SK-N-SH (cell line): ENCODE measurements around the gene GDPD3. TPM values are rescaled to one million over a fixed set of nuclear protein-coding genes. Genes with fewer than 3 reads are reported as not detected.

ENCODE experiments used
- CTCF ChIA-PET: fragments of 300-600, 350-600 bp; formaldehyde crosslinking; extraction: SDS; loops from one replicate; lab custom pipeline; 2021; lab: Yijun Ruan, JAX
- POLR2A ChIA-PET: fragments of 350-600 bp; sonication (Branson Sonifier 250); formaldehyde crosslinking; extraction: SDS; loops from one replicate; lab custom pipeline; 2020; ENCODE audit warnings: antibody characterized with exemption, inconsistent platforms; lab: Yijun Ruan, JAX
- DNase-seq: peaks from one replicate; pipeline ENCODE4 v3.0.0; 2012
- H2AFZ ChIP-seq: fragments of 200-600 bp; sonication (generic); 2 replicates; pipeline ENCODE4 v1.8.1; 2016; ENCODE audit warnings: antibody characterized with exemption, mild to moderate bottlenecking, low read depth
- H3F3A ChIP-seq: fragments of 200-600 bp; sonication (generic); replicated peaks from 2 replicates; pipeline ENCODE3; 2016; ENCODE audit warnings: antibody characterized with exemption, mild to moderate bottlenecking; ENCODE audit not compliant: insufficient read depth
- H3K27ac ChIP-seq, 2 experiments: fragments of 200-500 bp in 1 of 2; fragments of 200-600 bp in 1 of 2; sonication (Bioruptor generic) in 1 of 2; sonication (generic), shearing (Covaris generic) in 1 of 2; 2 replicates each; pipeline versions ENCODE4 v1.5.1 to v1.6.1; 2014 to 2016; ENCODE audit warnings: low read depth in 2 of 2, inconsistent platforms in 1 of 2, low read length in 1 of 2, mild to moderate bottlenecking in 1 of 2, mixed read lengths in 1 of 2
- H3K27me3 ChIP-seq: fragments of 200-600 bp; sonication (generic), shearing (Covaris generic); 2 replicates; pipeline ENCODE4 v1.6.1; 2016; ENCODE audit warnings: mixed run types; ENCODE audit not compliant: insufficient read depth
- H3K36me3 ChIP-seq, 2 experiments: fragments of 200-500 bp in 1 of 2; fragments of 200-600 bp in 1 of 2; sonication (Bioruptor generic) in 1 of 2; sonication (generic) in 1 of 2; replicated peaks in 1 of 2; 2 replicates each; pipeline versions ENCODE3 to v1.5.1; 2014 to 2016; ENCODE audit warnings: low read length in 1 of 2, mild to moderate bottlenecking in 1 of 2; ENCODE audit not compliant: insufficient read depth in 2 of 2, control insufficient read depth in 1 of 2
- H3K4me1 ChIP-seq, 2 experiments: fragments of 200-500 bp in 1 of 2; fragments of 200-600 bp in 1 of 2; sonication (Bioruptor generic) in 1 of 2; sonication (generic), shearing (Covaris generic) in 1 of 2; 2 replicates each; pipeline versions ENCODE4 v1.5.1 to v1.6.1; 2014 to 2016; ENCODE audit warnings: low read depth in 1 of 2, low read length in 1 of 2, mixed run types in 1 of 2; ENCODE audit not compliant: insufficient read depth in 2 of 2, control insufficient read depth in 1 of 2
- H3K4me2 ChIP-seq: fragments of 200-600 bp; sonication (generic), shearing (Covaris generic); 2 replicates; pipeline ENCODE4 v1.6.1; 2017; ENCODE audit warnings: mixed run types
- H3K4me3 ChIP-seq, 2 experiments: fragments of 200-500 bp in 1 of 2; fragments of 200-600 bp in 1 of 2; sonication (Bioruptor generic) in 1 of 2; sonication (generic), shearing (Covaris generic) in 1 of 2; 2 replicates each; pipeline versions ENCODE4 v1.5.1 to v1.8.1; 2014 to 2016; ENCODE audit warnings: low read depth in 2 of 2, inconsistent platforms in 1 of 2, low read length in 1 of 2, mild to moderate bottlenecking in 1 of 2, mixed read lengths in 1 of 2, moderate library complexity in 1 of 2
- H3K79me2 ChIP-seq: fragments of 200-600 bp; sonication (generic); 2 replicates; pipeline ENCODE4 v1.8.1; 2017; ENCODE audit warnings: mild to moderate bottlenecking; ENCODE audit not compliant: insufficient read depth
- H3K9ac ChIP-seq: fragments of 200-600 bp; sonication (generic); 2 replicates; pipeline ENCODE4 v1.6.1; 2017; ENCODE audit warnings: mixed run types
- H3K9me2 ChIP-seq: fragments of 200-600 bp; sonication (generic); 2 replicates; pipeline ENCODE4 v1.6.1; 2017; ENCODE audit warnings: mixed run types
- H3K9me3 ChIP-seq: fragments of 200-600 bp; sonication (generic); 2 replicates; pipeline ENCODE4 v1.6.1; 2017; ENCODE audit warnings: mixed run types, mild to moderate bottlenecking, moderate library complexity
- H4K20me1 ChIP-seq: fragments of 200-600 bp; sonication (generic); 2 replicates; pipeline ENCODE4 v1.6.1; 2017; ENCODE audit warnings: mild to moderate bottlenecking, mixed run types; ENCODE audit not compliant: insufficient read depth
- CHD2 ChIP-seq: fragments of 150-350 bp; IDR thresholded peaks from 2 replicates; pipeline ENCODE4 v1.6.1; 2018; ENCODE audit warnings: low read length; ENCODE audit not compliant: partially characterized antibody
- ELF1 ChIP-seq: IDR thresholded peaks from 2 replicates; pipeline ENCODE4 v1.4.0; 2012
- EZH2phosphoT487 ChIP-seq: fragments of 200-600 bp; sonication (generic); IDR thresholded peaks from 2 replicates; pipeline ENCODE4 v1.6.1; 2017; ENCODE audit warnings: low read depth, mixed run types, mild to moderate bottlenecking, antibody characterized with exemption, moderate library complexity, borderline replicate concordance
- FOSL2 ChIP-seq: IDR thresholded peaks from 2 replicates; pipeline ENCODE4 v1.4.0; 2012; ENCODE audit warnings: low read depth, mild to moderate bottlenecking, moderate library complexity, borderline replicate concordance
- FOXM1 ChIP-seq: IDR thresholded peaks from 2 replicates; pipeline ENCODE4 v1.4.0; 2012; ENCODE audit warnings: low read depth, mild to moderate bottlenecking
- GABPA ChIP-seq: IDR thresholded peaks from 2 replicates; pipeline ENCODE4 v1.4.0; 2012; ENCODE audit warnings: low read depth, mild to moderate bottlenecking
- JUND ChIP-seq: IDR thresholded peaks from 2 replicates; pipeline ENCODE4 v1.4.0; 2012
- MEF2A ChIP-seq: IDR thresholded peaks from 2 replicates; pipeline ENCODE4 v1.4.0; 2012; ENCODE audit warnings: low read depth, borderline replicate concordance
- MXI1 ChIP-seq: IDR thresholded peaks from 2 replicates; pipeline ENCODE4 v1.6.1; 2012; ENCODE audit warnings: mild to moderate bottlenecking, low read depth, low read length, improper control_type of control experiment
- NRF1 ChIP-seq: IDR thresholded peaks from 2 replicates; pipeline ENCODE4 v1.6.1; 2012; ENCODE audit warnings: low read depth, mild to moderate bottlenecking, low read length
- POLR2AphosphoS5 ChIP-seq: IDR thresholded peaks from 2 replicates; pipeline ENCODE4 v1.6.1; 2012; ENCODE audit warnings: low read depth, low read length
- RXRA ChIP-seq: IDR thresholded peaks from 2 replicates; pipeline ENCODE4 v1.4.0; 2012; ENCODE audit warnings: low read depth, mild to moderate bottlenecking, borderline replicate concordance
- SIN3A ChIP-seq: IDR thresholded peaks from 2 replicates; pipeline ENCODE4 v1.6.1; 2012; ENCODE audit warnings: low read depth, mild to moderate bottlenecking, low read length, moderate library complexity, borderline replicate concordance
- TAF1 ChIP-seq: IDR thresholded peaks from 2 replicates; pipeline ENCODE4 v1.6.1; 2012; ENCODE audit warnings: low read depth, mild to moderate bottlenecking, low read length, moderate library complexity, borderline replicate concordance
- TCF12 ChIP-seq: IDR thresholded peaks from 2 replicates; pipeline ENCODE4 v1.4.0; 2012
- TEAD4 ChIP-seq: IDR thresholded peaks from 2 replicates; pipeline ENCODE4 v1.4.0; 2012; ENCODE audit warnings: mild to moderate bottlenecking, borderline replicate concordance; ENCODE audit not compliant: insufficient read depth
- YY1 ChIP-seq: IDR thresholded peaks from 2 replicates; pipeline ENCODE4 v1.4.0; 2012; ENCODE audit warnings: low read depth, mild to moderate bottlenecking
- WGBS: methylation state at CpG from one replicate; pipeline ENCODE4 v1.1.6; 2017; ENCODE audit warnings: low lambda C conversion rate; 5-methylcytosine and 5-hydroxymethylcytosine counted together
- polyA plus RNA-seq, 3 experiments: library from polyadenylated mRNA; depleted of rRNA; stranded (reverse); fragments of >200 nt; gene quantifications; 2 replicates each; pipeline ENCODE4 v1.2.3, GENCODE V29; 2012
- TF ChIP-seq, protein P1 (sequence below): IDR thresholded peaks from 2 replicates; pipeline ENCODE4 v1.4.0; 2012; ENCODE audit warnings: low read depth, borderline replicate concordance
- TF ChIP-seq, protein P2 (sequence below): IDR thresholded peaks from 2 replicates; pipeline ENCODE4 v1.4.0; 2012; ENCODE audit warnings: low read depth
- TF ChIP-seq, protein P3 (sequence below): IDR thresholded peaks from 2 replicates; pipeline ENCODE4 v1.6.1; 2012; ENCODE audit warnings: mild to moderate bottlenecking, low read depth, low read length, moderate library complexity
- TF ChIP-seq, protein P4 (sequence below): fragments of 150-350 bp; IDR thresholded peaks from 2 replicates; pipeline ENCODE4 v1.6.1; 2017; ENCODE audit warnings: antibody characterized with exemption, low read length, low read depth, borderline replicate concordance
- TF ChIP-seq, protein P5 (sequence below): fragments of 200-600 bp; sonication (generic); IDR thresholded peaks from 2 replicates; pipeline ENCODE4 v1.6.1; 2017; ENCODE audit warnings: antibody characterized with exemption, mild to moderate bottlenecking, moderate library complexity
- TF ChIP-seq, protein P6 (sequence below): fragments of 150-350 bp; IDR thresholded peaks from 2 replicates; pipeline ENCODE4 v1.6.1; 2016; ENCODE audit warnings: mild to moderate bottlenecking, low read depth, low read length

GDPD3 gene
- polyA plus RNA-seq, 1 of the 3 experiments (the other 2 are of a cell fraction): 2.3 TPM

DNA sequence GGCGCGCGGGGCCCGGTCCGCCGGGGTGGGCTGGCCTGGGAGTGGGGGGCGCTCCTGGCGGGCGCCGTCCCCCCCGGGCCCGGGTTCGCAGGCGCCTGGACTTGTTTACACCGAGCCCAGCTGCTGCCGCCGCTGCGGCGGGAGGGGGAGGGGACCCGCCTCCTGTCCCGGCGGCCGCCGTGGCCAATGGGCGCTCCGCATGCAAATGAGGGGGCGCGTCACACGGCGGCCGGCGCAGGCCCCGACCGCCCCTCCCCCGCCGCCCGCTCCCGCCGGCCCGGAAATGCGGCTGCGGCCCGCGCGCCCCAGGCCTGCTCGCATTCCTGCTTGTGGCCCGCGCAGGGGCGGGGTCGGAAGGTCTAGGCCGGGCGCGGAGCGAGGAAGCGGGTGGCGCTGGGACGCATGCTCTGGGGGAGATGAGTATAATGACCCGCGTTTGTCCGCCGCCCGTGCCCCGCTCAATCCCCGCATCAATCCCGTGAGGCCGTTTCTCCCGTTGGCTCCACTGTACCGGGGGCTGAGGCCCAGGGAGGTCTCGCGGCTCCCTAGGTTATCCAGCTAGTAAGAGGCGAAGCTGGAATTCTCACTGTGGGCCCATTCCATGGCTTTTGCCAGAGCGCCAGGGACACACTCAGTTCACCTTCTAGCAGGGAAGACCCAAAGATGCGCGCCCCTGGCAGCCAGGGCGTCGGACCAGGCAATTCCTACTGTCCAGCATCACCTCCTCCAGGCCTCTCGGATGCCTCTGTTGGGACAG, 17.1 kb downstream of the GDPD3 start, which contains the start of gene YPEL3:
Gene YPEL3, minus strand, starts transcription at position 109 of the 757 bp plus-strand sequence. CDS start 731 bp downstream, outside the sequence.
- peaks cover 4% of the 10 kb centered on the region; the same call in 1 of the 2 replicates for H3K79me2 ChIP-seq
- H3K27me3 ChIP-seq: no peaks in the 10 kb centered on the region
- POLR2A ChIA-PET: interaction anchor here (1.4 kb wide), 1 partner anchor 31 kb away, joined by 5 read pairs; the partner anchor contains the start of gene ALDOA
- 50% methylated on average over 23 of the region's 77 CpGs for WGBS
- peak within 1 kb of the TSS; percentile 57 for H3K9ac ChIP-seq
- H3F3A ChIP-seq: peaks cover 11% of the 10 kb centered on the region
- TF ChIP-seq YY1 (no peak), ELF1 (peak; percentile 19; the same call in 1 of the 2 replicates), TEAD4 (0 out of 2 replicates have a peak, but pooled peaks have one; percentile 47), MXI1 (0 out of 2 replicates have a peak, but pooled peaks have one; percentile 15), RXRA (no peak), TCF12 (no peak), FOXM1 (no peak), JUND (no peak), MEF2A (no peak), TAF1 (no peak), CHD2 (peak; percentile 76), SIN3A (peak; percentile 74; the same call in 1 of the 2 replicates), NRF1 (peak; percentile 41), FOSL2 (no peak), EZH2phosphoT487 (no peak), POLR2AphosphoS5 (0 out of 2 replicates have a peak, but pooled peaks have one; percentile 33), GABPA (no peak)
- TF ChIP-seq, protein P1, sequence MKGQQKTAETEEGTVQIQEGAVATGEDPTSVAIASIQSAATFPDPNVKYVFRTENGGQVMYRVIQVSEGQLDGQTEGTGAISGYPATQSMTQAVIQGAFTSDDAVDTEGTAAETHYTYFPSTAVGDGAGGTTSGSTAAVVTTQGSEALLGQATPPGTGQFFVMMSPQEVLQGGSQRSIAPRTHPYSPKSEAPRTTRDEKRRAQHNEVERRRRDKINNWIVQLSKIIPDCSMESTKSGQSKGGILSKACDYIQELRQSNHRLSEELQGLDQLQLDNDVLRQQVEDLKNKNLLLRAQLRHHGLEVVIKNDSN: no peak
- TF ChIP-seq, protein P2, sequence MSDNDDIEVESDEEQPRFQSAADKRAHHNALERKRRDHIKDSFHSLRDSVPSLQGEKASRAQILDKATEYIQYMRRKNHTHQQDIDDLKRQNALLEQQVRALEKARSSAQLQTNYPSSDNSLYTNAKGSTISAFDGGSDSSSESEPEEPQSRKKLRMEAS: peak; percentile 70
- TF ChIP-seq, protein P3, sequence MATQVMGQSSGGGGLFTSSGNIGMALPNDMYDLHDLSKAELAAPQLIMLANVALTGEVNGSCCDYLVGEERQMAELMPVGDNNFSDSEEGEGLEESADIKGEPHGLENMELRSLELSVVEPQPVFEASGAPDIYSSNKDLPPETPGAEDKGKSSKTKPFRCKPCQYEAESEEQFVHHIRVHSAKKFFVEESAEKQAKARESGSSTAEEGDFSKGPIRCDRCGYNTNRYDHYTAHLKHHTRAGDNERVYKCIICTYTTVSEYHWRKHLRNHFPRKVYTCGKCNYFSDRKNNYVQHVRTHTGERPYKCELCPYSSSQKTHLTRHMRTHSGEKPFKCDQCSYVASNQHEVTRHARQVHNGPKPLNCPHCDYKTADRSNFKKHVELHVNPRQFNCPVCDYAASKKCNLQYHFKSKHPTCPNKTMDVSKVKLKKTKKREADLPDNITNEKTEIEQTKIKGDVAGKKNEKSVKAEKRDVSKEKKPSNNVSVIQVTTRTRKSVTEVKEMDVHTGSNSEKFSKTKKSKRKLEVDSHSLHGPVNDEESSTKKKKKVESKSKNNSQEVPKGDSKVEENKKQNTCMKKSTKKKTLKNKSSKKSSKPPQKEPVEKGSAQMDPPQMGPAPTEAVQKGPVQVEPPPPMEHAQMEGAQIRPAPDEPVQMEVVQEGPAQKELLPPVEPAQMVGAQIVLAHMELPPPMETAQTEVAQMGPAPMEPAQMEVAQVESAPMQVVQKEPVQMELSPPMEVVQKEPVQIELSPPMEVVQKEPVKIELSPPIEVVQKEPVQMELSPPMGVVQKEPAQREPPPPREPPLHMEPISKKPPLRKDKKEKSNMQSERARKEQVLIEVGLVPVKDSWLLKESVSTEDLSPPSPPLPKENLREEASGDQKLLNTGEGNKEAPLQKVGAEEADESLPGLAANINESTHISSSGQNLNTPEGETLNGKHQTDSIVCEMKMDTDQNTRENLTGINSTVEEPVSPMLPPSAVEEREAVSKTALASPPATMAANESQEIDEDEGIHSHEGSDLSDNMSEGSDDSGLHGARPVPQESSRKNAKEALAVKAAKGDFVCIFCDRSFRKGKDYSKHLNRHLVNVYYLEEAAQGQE: no peak
- TF ChIP-seq, protein P4, sequence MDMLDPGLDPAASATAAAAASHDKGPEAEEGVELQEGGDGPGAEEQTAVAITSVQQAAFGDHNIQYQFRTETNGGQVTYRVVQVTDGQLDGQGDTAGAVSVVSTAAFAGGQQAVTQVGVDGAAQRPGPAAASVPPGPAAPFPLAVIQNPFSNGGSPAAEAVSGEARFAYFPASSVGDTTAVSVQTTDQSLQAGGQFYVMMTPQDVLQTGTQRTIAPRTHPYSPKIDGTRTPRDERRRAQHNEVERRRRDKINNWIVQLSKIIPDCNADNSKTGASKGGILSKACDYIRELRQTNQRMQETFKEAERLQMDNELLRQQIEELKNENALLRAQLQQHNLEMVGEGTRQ: no peak
- TF ChIP-seq, protein P5, sequence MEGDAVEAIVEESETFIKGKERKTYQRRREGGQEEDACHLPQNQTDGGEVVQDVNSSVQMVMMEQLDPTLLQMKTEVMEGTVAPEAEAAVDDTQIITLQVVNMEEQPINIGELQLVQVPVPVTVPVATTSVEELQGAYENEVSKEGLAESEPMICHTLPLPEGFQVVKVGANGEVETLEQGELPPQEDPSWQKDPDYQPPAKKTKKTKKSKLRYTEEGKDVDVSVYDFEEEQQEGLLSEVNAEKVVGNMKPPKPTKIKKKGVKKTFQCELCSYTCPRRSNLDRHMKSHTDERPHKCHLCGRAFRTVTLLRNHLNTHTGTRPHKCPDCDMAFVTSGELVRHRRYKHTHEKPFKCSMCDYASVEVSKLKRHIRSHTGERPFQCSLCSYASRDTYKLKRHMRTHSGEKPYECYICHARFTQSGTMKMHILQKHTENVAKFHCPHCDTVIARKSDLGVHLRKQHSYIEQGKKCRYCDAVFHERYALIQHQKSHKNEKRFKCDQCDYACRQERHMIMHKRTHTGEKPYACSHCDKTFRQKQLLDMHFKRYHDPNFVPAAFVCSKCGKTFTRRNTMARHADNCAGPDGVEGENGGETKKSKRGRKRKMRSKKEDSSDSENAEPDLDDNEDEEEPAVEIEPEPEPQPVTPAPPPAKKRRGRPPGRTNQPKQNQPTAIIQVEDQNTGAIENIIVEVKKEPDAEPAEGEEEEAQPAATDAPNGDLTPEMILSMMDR: no peak
- TF ChIP-seq, protein P6, sequence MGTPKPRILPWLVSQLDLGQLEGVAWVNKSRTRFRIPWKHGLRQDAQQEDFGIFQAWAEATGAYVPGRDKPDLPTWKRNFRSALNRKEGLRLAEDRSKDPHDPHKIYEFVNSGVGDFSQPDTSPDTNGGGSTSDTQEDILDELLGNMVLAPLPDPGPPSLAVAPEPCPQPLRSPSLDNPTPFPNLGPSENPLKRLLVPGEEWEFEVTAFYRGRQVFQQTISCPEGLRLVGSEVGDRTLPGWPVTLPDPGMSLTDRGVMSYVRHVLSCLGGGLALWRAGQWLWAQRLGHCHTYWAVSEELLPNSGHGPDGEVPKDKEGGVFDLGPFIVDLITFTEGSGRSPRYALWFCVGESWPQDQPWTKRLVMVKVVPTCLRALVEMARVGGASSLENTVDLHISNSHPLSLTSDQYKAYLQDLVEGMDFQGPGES: no peak
- no peaks in the 10 kb centered on the region for H3K36me3 ChIP-seq
- peak within 1 kb of the TSS; percentile 51 to 85; a peak in 3 of 4 replicates for H3K27ac ChIP-seq
- H3K9me2 ChIP-seq: no peaks in the 10 kb centered on the region
- peak within 1 kb of the TSS; percentile 94 for H3K4me2 ChIP-seq
- H3K4me1 ChIP-seq: peaks cover 0 to 31% of the 10 kb centered on the region in 2 experiments; a peak in 1 of 4 replicates
- CTCF ChIA-PET: interaction anchor here (1.0 to 2.2 kb wide), 3 partner anchors 16 to 89 kb away, joined by 3 to 12 read pairs (median 3); partner anchors contain the start of gene GDPD3
- peak within 1 kb of the TSS; percentile 47 to 63 for H3K4me3 ChIP-seq
- peak; percentile 99 for DNase-seq
- peak within 1 kb of the TSS; percentile 75; the same call in 1 of the 2 replicates for H2AFZ ChIP-seq
- no peaks in the 10 kb centered on the region for H3K9me3 ChIP-seq
- H4K20me1 ChIP-seq: no peaks in the 10 kb centered on the region
